Stomach (tissue), 4 donors: ENCODE measurements around the gene SH3PXD2A.

Experiments used
- CTCF ChIP-seq, 7 experiments: fragments of 450-650 bp in 4 of 7; fragments of 200-600 bp in 3 of 7; sonication (generic) in 3 of 7; IDR thresholded peaks; one replicate each; pipeline ENCODE4 v1.5.1; 2016 to 2019; ENCODE audit warnings: antibody characterized with exemption in 7 of 7, control low read depth in 2 of 7, mild to moderate bottlenecking in 1 of 7
- EP300 ChIP-seq: sonication (generic); formaldehyde crosslinking; IDR thresholded peaks from one replicate; pipeline ENCODE4 v1.6.1; 2017; ENCODE audit warnings: antibody characterized with exemption

- no peak for TF ChIP-seq CTCF (IDR thresholded peaks at IDR 0.05)
- TF ChIP-seq EP300 = no peak
Observed at GRCh38 chr10:103657061-103657591, 198.2 kb downstream of the SH3PXD2A start.
